GM03348 (cell line): ENCODE measurements around the gene MRTFA.
A peak's percentile ranks its signal among the peaks of the same experiment; 100 is the strongest.
"Not testable (repeated sequence)": the region's sequence is repeated elsewhere in the genome, so short reads cannot be mapped to it uniquely, and the experiment has no call there.

Experiments used
- DNase-seq: peaks from one replicate; pipeline ENCODE4 v3.0.0; 2012; ENCODE audit warnings: low spot score

MRTFA gene

DNA sequence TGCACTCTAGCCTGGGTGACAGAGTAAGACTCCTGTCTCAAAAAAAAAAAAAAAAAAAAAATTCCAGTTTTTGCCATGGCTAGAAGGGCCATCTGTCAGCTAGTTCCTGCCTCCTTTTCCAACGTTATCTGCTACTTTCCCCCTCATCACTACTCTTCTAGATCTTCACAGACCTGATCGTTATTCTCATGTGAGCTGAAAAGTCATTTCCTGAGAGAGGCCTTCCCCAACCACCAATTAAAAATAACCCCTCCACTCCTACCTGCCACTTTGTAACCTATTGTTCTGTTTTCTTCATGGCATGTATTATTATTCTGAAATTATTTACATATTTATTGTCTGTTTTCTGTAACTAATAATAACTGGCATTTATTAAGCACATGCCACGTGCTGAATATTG lies 241.9 kb downstream of the MRTFA start:
- no peak for DNase-seq

DNA sequence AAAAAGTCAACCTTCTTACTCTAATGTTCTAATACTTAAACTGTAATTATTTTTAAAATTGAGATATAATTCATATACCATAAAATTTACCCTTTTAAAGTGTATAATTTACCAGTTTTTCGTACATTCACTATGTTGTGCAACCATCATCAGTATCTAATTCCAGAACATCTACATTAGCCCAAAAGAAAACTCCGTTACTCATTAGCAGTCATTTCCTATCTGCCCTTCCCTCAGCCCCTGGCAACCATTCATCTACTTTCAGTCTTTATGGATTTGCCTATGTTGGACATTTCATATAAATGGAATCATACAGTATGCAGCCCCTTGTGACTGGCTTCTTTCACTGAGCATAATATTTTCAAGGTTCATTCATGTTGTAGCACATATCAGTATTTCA lies 243.9 kb downstream of the MRTFA start:
- no peak for DNase-seq

DNA sequence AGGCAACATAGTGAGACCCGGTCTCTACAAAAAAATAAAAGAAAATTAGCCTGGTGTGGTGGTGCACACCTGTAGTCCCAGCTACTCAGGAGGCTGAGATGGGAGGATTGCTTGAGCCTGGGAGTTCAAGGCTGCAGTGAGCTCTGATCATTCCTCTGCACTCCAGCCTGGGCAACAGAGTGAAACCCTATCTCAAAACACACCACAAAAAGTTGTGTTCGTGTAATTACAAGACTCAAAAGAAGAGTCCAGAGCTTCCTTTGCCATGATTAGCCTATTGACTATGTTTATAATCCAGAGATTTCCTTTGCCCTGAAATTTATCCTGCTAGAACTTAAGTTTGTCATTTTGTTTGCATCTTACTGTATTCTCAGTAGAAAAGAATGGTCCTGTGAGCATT lies 245.1 kb downstream of the MRTFA start:
- DNase-seq, result no peak

DNA sequence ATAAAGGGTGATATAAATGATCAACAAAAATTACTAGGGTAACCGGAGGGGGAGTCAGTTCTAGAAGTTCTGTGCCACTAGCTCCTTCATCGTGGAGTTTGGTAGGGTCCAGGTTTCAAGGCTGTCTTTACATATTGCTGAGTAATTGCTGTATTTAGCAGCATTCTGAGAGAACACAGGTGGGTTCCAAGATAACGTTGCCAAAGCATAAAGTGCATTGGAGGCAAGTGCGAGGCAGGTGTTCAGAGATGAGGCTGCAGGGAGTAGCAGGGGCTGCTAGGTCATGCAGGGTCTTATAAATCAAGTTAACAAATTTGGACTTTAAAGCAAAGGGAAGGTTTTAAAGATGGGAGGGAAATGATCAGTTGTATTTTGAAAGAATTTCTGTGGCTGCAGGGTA lies 248.3 kb downstream of the MRTFA start:
- DNase-seq, result no peak

DNA sequence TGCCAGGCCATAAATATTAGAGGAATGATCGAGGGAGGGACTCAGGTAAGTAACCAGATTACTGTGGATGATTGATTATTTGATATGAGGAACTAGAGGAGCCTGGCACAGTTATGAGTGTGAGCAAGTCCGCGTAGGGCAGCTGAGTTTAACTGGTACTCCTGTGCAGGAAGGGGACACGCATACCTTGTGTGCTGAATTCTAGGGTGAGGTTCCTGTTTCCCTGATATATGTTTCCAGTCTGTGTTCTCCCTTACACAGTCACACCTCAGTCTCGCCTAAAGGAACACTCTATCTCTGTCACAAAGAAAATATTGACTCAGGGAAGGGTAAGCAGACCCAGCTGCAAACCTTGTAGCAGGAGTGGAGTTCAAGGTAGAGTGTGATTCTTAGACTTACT lies 248.8 kb downstream of the MRTFA start:
- DNase-seq, result no peak

DNA sequence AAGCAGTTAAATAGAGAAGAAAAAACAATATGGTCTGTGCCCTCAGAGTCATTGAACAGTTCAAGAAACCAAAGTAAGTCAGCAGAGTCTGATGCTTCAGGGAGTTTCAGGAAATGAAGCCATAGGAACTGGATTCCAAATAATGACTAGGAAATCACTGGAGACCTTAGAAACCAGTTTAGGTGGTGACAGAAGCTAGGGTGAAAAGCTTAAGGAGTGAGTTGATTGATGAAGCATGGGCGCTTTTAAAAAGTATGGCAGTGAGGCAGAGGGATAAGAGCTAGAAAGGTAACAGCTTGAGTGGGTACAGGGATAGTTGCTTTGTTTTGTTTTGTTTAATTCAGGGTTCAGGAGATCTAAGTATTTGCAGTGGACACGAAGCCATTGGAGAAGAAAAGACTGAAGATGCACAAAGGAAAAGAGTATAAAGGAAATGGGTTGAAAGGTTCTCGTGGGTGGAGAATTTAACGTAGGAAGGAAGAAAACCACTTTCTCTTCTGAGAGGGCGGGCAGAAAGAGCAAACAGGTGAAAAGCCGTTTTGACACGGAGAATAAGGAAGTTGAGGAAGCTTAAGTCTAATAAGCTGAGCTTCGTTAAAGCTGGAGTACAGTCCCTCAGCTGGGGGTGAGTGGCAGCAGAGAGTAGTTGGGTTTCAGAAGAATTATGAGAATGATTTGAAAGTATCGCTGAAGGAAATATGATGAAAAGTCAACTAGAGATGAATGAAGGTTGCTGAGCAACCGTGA lies 251.3 kb downstream of the MRTFA start:
- no peak for DNase-seq

DNA sequence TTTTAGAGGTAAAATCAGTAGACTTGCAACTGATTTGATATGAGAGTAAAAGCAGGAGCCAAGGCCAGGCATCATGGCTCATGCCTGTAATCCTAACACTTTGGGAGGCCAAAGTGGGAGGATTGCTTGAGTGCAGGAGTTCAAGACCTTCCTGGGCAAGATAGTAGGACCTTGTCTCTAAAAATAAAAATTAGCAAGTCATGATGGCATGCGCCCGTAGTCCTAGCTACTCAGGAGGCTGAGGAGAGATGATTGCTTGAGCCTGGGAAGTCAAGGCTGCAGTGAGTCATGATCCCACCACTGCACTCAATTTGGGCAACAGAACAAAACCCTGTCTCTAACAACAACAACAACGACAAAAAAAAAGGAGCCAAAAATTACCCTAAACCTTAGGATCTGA lies 252.6 kb downstream of the MRTFA start:
- DNase-seq, result no peak

DNA sequence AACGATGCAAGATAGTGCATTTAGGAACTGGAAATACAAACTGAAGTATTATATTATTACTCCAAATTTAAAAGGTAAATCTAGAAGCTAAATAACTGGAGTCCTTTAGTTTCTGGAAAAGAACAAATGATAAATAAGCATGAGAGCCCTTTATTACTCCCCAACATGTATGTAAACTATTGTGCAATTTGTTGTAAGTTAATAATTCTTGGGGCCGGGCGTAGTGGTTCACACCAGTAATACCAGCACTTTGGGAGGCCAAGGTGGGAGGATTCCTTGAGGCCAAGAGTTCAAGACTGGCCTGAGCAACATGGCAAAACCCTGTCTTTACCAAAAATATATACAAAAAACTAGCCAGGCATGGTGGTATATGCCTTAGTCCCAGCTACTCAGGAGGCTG lies 255.1 kb downstream of the MRTFA start:
- DNase-seq, result no peak

DNA sequence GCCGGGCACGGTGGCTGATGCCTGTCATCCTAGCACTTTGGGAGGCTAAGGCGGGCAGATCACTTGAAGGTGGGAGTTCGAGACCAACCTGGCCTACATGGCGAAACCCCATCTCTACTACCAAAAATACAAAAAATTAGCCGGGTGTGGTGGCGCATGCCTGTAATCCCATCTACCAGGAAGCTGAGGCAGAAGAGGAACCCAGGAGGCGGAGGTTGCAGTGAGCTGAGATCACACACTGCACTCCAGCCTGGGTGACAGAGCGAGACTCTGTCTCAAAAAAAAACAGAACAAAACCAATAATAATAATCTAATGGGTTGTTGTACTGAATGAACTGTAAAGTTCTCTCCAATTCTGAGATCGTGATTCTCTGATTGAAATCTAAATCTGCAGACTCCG lies 258.1 kb downstream of the MRTFA start:
- DNase-seq, result not testable (repeated sequence)

DNA sequence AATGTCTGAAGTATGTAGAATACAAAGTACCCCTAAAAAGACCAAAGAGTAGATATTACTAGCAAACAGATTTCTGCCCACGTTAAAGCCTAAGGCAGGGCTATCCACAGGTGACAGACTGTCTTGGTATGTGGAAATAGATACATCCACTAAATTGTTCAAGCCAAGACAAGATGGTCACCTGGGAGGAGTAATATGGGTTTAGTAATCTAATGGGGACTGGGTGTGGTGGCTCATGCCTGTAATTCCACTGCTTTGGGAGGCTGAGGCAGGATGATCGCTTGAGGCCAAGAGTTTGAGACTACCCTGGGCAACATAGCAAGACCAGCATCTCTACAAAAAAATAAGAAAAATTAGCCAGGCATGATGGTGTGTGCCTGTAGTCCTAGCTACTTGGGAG lies 258.6 kb downstream of the MRTFA start:
- no peak for DNase-seq

DNA sequence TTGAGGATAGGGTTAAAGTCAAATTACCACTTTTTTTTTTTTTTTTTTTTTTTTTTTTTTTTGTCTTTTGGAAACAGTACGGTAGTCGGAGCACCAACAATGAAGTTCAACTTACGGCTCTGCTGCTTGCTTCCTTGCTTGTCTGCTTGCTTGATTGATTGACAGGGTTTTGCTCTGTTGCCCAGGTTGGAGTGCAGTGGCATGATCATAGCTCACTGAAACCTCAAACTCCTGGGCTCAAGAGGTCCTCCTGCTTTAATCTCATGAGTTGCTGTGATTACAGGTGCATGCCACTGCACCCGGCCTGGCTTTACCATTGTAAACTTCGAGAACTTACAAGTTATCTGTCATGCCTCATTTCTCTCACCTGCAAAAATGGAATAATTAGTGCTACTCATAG lies 260.4 kb downstream of the MRTFA start:
- DNase-seq, result no peak

DNA sequence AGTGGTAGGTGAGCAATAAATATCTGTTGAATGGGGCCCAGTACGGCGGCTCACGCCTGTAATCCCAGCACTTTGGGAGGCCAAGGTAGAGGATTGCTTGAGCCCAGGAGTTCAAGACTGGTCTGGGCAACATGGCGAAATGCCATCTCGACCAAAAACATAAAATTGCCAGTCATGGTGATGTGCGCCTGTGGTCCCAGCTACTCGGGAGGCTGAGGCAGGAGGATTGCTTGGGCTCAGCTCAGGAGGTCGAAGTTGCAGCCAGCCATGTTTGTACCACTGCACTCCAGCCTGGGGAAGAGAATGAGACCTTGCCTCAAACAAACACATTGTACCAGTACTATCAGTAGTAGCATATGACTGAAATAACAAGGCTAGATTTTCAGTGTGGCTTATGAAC lies 262.0 kb downstream of the MRTFA start:
- no peak for DNase-seq

DNA sequence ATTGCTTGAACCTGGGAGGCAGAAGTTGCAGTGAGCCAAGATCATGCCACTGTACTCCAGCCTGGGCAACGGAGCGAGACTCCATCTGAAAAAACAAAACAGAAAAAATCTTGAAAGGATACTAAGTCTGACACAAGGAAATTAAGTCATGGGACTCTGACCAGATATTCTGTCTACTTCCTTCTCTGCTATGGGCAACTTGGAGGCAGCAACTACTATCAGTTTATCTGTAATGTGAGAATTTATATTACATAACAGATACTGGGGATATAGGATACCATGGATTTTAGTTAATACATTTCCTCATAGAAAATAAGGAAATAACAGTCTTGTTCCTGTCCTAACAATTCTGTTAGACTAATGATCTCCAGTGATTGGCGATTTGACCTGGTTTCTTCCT lies 267.7 kb downstream of the MRTFA start:
- DNase-seq, result no peak

DNA sequence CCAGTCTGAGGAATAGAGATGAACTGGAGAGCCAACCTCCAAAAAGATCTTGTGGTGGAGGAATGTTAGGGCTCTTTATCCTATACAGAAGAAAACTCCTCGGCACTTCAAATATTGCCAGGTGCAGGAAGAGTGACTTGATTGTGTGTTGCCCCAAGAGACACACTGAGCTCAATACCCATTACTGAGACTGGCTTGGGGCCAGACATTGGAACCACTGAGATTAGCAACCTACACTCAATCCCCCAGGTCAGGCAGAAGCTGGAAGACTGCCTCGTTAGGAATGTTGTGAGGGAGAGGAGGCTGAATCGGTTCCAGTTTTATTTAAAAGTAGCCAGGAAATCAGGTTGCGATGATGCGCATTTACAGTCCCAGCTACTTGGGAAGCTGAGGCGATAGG lies 268.5 kb downstream of the MRTFA start:
- DNase-seq, result no peak

DNA sequence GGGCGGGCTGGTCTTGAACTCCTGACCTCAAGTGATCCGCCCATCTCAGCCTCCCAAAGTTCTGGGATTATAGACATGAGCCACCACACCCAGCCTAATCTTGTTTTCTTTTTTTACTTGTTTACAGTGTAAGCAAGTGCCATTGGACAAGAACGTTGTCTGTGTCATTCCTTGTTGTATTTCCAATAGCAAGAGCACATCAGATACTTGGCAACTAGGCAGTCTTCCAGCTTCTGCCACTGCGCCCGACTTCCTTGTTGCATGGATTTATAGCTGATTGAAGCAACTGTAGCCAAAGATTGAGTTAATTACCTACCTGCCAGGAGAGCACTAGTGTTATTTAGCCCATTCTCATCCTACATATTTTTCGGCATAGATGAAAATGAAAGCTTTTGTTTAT lies 269.2 kb downstream of the MRTFA start:
- no peak for DNase-seq

DNA sequence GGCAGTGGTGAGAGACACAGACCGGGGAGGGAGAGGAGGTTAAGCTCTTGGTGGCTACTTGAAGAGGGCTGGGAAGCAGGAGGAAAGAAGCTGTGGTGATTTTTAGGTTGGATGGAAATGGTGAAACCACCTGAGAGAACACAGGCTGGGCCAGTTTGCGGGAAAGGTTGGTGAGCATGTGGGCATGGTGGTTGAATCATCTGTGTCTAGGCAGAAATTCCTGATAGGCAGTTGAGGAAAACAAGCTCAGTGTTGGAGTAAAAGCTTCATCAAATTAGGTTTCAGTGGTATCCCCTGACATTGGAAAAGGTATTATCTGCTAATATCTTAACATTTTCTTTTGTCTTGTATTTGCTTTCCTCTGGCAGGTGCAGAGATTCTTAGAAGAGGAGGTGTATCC lies 270.5 kb downstream of the MRTFA start:
- DNase-seq, result no peak

DNA sequence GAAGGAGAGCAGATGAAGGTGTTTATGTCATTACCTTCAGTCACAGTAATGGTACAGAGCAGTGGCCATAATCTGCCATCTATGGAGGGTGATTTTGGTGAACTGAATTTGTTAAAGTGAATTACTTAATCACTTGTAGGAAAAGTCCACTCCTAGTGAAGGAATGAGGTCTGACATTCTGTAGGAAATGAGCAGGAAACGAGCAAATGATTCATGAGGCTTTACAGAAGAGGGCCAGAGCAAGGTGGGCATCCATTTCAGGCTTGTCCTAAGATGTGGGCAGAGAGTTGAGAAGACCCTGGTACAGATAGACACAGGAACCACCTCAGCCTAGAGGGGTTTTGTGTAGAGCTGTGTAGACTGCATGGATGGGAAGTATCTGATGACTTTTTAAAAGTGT lies 272.1 kb downstream of the MRTFA start:
- DNase-seq, result no peak

DNA sequence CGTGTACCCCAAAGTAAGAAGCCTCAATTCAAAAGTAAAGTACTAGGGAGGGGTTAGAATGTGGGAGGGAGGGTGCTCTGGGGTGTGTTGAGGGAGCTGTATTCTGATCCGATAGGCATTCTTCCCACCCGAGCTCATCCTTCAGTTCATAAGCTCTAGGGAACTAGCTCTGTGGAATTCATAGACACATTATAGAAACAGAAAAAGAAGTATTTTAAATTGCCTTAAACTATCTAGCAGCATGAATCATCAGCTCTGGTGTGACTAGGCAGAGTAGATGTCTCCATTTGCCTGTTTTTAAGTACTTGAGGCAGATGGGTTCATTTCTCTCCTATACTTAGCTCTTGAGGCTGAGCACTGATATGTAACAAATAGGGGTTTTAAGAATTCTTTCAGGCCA lies 273.5 kb downstream of the MRTFA start:
- peak; percentile 9 for DNase-seq

DNA sequence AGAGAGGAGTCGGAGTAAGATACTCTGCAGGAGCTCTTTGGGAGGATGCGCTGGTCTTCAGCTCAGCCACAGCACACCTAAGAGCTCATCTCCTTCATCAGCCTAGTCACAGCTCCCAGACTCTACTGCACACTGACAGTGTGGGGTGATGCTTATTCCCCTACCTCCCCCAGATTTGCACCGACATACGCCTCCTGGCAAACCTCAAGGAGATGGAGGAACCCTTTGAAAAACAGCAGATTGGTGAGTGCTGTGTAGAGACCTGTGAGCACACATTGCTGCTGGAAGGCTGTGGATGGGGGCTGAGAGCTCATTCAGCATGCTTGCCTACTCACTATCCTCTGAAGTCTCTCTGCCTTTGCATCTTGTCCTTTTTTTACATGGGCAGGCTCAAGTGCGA lies 275.4 kb downstream of the MRTFA start:
- no peak for DNase-seq
